ENCODE results near the gene PRICKLE2.

The PRICKLE2 gene

DNA sequence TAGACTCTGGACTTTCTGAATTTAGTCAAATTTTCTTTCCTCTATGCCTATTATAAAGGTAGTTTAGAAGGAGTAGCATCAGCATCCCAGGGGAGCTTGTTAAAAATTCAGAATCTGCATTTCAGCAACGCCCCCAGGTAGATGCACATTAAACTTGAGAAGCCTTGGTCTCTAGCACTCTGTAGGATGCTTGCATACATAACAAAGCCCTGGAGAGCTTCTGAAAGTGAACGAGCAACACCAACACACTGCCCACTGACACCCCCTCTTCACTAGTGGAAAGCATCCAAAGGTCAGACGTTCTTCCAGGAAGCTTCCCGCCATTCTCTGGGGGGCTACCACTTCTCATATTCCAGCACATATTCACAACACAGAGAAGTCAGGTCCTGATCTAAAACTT is 6.5 kb downstream of the PRICKLE2 start:
- no peak for DNase-seq

DNA sequence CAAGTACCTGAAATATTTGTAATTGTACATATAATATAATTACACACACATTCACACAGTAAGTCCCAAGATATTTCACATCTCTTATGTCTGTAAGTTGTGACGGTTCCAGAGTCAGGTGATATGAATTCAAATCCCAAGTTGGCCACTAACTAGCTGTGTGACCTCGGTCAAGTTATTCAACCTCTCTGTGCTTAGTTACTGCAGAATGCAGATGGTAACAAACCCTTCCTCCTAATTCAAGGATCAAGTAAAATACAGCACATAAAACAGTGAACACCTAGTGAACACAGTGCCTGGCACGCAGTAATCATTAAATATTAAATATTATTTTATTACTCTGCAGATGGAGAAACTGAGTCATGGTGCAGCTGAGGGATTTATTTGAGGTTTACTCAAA is 6.9 kb downstream of the PRICKLE2 start:
- no peak for DNase-seq

DNA sequence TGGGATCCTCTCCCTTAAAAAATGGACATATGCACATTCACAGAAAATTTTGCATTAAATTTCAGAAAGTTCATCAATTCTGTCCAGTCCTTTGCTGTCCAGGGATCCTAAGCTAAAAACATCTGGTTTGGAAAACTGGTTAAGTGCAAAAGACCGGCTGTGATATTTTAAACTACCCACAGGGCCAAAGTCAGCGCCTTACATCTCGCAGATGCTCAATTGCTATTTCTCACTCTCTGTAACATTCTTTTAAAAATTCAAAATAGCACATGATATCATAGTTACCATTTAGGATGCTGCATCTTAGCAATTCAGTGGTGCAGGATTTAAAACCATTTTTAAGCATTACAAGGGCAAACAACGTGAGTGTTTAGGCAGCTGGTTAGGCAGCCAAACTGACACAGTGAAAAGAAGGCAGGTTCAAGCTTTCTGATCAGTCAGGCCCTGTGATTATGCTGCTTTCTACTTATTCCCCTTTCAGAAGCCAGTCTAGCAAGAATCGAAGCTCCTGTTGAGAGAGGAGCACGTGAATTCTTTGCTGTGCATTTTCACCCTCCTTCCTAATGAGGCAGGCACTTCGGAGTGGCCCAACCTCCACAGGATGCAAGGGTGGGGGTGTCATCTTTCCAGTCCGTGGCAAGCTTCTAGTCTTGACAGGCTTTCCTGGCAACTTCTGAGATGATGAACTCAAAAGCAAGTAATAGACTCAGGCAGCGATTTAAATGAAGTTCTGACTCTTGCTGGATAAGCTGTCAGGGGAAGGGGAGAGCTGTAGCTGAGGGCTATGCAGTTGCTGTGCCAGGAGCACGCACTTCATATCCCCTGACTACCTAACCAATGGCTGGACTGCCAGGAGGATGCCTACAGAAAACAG is 8.8 kb downstream of the PRICKLE2 start:
- DNase-seq, result no peak

DNA sequence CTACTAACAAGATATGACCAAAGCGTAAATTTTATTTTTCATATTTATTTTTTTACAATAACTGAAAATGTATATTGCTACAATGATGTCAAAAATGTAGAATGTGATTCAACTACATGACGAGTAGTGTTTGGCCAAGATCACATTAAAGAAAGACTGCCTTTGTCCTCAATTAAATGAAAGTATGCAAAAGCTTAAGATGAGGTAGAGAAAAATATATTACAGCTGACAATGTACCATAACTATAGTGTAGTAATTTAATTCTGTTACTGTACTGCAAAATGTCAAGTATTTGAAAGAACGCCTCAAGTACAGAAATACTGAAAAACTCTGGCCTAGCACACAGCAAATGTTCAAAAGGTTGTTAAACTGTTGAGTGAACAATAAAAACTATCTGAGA is 9.7 kb downstream of the PRICKLE2 start:
- DNase-seq, result no peak

DNA sequence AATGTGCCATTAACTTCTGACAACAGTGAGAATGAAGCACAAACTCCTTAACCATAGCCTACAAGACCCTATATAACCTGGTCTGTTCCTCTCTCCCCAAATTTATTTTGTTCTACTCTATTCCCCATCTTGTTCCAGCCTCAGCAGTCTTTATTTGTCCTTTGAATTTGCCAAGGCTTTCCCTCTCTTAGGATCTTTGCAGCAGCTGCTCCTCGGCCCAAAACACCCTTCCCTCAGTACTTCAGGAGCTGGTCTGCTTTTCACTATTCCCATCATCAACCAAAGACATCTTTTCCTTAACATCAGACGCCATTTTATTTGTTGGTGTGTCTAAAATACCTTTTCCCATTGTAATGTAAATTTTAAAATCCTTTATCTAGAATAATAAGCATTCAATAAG is 10.2 kb downstream of the PRICKLE2 start:
- DNase-seq, result no peak

DNA sequence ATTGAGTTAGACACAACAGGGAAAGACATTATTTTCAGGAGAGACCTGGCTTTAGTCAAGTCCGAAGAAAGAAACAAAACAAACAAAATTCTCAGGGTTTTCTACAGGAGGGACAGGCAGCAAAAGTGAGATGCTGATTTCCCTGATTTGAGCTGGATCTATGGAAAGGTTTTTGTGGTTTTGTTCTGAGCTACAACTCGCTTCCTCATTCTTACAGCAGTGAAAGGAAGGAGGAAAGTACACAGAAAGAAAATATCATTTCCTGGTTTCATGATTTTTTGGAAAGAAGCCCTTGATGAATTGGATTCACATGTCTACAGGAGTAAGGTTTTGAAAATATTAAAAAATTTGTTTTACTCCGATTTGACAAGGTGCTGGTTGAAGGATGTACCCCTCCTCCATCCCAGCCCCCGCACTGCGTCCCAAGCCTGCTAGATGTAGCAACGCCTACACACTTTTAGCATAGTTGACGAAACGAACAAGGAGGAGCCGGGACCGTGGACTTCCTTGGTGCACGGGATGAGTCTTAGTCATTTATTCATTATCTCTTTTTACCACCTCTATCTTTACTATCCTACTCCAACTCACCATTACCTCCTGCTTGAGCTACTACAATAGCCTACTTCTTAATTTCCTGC is 10.8 kb downstream of the PRICKLE2 start:
- DNase-seq, result no peak

DNA sequence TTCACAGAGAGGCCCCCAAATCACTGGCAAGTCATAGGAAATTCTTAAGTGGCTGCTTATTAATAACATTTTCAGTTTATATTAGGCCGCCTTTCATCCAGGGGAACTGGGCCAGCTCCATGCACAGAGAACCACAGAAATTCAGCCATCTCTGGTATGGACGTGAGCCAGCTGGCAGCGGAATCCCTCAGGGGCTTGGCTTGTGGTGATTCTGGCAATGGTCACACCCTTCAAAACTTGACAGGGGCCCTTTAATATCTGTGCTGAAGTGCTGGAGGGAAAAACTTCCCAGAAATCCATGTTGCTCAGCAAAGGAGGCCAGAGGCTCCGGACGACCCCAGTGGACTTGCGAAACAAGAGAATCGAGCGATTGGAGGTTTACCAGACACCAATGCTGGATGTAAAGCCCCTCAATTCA is 11.3 kb downstream of the PRICKLE2 start:
- DNase-seq, result no peak

DNA sequence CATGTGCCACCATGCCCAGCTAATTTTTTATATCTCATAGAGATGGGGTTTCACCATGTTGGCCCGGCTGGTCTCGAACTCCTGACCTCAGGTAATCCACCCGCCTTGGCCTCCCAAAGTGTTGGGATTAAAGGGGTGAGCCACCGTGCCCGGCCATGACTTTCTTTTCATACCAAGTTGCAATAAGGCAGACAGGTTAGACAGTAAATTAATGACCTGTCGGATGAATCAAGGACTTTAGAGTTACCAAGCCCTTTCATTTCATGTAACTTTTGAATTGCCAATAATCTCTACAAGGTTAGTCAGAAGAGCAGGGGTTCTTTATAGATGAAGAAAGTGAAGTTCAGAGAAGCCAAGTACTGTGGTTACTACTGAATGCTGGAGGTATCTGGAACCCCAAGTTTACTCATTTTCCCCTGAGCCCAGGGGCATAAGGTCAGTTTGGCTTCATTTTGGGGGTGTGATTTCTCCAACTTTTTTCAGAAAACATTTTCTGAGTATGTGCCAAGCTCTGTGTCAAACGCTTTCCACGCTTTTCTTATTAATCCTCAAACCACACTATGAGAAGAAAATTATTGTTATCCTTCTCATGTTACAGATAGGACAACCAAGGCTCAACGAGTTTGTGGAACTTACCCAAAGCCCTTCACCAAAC is 11.9 kb downstream of the PRICKLE2 start:
- DNase-seq, result no peak

DNA sequence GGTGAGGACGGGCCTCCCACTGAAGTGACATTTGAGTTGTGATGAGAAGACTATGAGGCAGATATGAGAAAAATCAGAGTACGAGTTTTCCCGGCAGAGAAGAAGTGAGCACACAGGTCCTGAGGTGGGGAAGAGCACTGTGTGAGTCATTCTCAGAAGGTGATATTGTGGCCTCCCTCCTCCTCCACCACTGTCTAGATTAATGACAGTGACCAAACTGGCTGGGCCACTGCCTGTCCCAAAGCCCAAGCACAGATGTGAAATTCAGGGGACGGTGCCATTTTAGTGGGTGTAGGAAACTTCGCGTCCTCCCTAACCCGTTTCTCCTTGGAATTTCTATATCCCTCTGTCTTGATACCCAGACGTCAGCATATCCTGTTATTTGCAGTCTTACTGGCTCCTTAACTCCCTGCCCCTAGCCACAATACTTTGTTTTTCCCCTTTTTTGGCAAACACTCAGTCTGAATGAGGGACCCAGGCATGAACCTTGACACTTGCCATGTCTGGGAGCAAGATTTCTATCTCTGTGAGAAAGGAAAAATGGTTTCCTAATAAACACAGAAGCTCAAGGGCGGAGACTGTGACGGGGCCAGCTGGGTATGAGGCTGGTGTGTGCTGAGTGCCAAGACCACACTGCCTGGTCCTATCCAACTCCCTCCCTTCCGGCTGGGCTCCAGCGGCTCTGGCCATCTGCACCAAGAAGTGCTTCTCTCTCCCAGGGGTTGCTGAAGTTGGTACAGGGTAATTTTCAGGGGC is 15.2 kb downstream of the PRICKLE2 start:
- no peak for DNase-seq

DNA sequence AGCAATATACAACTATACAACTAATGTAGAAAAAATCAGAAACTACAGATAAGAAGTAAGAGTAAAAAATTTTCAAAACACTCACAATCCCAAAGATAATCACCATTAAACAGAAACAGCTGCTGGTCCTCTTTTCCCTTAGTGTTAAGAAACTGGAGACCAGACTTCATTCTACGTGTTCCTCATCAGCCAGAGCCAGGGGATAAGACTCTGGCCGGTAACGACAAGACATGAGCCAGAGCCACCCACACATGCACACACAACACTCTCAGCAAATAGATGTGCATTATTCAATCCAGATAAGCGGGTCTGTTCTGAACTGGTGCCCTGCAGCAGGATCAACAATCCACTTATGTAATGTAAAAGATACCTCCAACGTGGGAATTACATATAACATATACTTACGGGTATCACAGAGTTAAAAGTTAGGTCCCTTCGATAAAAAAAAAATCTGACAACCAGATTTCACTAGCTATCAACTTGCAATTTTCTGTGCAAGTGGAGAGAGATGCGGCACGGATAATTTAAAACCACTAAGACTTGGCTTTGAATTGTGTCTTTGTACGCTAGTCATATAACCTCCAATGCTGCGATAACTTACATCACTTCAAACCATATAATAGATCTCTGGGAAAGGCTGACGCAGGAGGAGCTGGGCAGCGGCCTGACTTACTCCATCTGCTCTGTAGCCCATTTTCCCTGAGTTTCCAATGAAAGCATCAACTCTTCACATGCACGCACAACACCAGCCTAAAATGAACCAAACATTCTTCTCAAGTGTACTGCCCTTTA is 17.8 kb downstream of the PRICKLE2 start:
- DNase-seq, result no peak

DNA sequence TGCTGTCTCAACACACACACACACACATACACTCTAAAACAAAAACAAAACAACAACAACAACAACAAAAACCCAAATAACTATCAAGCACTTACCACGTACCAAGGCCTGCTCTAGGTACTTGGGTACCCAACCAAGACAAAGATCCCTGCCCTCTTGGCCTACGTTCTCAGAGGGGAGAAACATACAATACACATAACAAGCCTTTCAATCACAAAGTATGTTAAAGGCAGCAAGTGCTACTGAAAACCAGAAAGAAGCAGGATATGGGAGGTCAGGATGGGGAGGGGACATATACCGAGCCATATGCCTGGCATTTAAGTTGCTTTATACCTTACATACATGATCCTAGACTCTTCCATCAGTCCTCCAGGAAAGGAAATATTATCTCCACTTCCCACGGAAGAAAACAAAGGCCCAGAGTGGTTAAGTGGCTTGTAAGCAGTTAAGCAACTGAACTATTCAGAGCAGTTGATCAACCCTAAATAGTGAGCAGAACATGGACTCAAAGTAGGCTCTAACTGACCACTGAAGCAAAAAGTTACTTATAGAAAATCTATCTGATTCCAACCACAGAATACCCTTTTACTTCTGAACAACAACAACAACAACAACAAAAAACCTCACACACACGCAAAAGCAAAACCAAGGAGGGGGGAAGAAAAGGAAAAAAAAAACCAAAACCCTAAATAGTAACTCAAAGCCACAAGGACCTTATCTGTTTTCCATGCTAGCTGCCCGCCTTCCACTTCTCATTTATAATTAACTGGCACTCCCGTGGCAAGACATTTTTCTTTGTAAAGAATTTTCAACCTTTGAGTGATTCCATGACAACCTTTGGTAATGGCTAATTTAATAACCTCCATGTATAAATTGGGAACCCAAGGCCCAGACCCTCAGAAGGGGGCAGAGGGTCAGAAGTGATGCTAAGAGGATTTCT is 21.0 kb downstream of the PRICKLE2 start:
- no peak for DNase-seq

DNA sequence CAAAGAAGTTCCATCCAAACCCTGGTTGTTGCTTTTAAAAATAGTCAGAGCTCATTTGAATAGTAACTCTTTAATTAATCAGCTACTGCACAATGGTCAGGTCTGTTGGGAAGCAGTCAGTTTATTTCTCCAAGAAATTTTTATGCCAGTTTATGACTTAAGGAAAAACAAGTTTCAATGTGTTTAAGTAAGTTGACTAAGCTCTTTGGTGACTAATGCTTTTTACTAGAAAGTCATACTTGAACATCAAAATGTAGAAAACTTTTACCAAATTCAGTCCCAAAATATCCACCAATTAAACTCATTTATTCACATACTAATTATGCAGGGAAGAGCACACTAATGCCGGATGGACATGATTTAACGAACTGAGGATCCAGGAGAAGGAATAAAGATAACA is 22.1 kb downstream of the PRICKLE2 start:
- no peak for DNase-seq

DNA sequence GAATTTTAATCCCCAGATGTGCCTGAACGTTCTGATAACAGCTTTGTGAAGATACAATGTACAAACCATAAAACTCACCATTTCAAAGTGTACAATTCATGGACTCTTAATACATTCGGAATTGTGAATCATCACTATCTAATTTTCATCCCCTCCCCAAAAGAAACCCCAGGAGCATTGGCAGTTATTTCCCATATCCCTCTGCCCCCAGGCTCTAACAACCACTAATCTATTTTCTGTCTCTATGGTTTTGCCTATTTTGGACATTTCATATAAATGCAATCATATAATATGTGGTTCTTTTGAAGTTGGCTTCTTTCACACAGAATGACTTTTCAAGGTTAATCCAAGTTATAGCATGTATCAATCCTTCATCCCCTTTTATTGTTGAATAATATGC is 25.3 kb downstream of the PRICKLE2 start:
- no peak for DNase-seq

DNA sequence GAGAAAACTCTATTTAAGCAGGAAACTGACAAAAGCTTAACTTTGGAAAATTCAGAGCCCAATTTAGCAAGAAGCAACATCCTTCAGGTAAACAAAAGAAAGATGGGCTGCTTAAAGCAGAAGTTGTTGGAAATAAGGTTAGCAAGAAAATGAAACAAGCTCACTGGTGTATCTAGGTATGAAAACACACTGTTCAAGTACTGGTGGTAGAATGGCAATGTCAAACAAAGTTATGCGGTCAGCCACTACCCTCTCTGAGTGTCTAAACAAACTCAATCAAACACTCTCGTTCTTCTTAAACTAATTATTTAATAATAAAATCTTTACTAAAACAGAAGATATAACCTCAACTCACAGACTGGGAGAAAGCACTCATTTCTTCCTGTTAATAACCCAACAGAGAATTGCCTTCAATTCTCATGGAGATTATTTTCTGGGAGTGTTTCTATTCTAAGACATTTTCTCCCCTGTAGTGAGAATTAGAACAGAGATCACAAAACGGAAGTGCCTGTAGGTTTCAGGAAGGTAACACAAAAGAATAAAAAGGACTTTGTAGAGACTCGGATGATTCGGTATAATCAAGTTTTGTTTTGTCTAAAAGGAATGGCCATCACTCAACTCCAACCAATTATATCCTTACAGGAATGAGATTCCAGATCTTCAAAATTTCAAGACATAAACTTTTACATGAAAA is 28.9 kb downstream of the PRICKLE2 start:
- no peak for DNase-seq

DNA sequence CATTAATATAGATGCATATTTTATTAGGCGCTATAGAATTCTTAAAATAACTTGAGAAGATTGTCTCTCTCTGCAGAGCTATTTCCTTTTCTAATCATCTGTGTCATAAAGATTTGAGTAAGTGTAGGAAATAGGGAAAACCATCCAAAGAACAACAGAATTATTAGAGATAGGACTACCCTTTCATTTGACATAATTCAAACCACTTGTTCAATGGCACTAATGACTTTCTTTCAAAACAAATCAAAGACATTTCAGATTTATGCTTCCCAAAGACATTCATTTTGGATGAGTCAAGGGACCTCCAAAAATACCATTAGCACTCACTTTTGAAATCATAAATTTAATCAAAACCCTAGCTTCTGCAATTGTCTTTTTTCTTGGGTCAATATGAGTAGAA is 29.5 kb downstream of the PRICKLE2 start:
- no peak for DNase-seq

DNA sequence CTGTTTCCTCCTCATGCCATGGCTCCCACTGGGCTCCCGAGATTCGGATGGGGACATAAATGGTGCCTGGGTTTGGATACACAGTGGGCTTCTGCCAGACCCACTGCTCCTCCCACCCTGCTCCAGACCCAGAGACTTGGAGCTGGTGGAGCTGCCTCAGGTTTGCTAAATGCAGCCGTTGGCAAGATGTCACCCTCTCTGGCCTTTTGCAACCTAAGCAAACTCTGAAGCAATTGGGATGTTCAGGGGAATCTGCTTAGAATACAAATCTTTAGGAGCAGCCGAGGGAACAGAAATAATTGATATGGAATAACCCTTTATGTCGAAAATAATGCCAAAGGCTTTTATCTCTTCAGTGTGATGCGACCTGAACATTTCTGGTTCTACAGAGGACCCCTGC is 33.4 kb downstream of the PRICKLE2 start:
- no peak for DNase-seq

DNA sequence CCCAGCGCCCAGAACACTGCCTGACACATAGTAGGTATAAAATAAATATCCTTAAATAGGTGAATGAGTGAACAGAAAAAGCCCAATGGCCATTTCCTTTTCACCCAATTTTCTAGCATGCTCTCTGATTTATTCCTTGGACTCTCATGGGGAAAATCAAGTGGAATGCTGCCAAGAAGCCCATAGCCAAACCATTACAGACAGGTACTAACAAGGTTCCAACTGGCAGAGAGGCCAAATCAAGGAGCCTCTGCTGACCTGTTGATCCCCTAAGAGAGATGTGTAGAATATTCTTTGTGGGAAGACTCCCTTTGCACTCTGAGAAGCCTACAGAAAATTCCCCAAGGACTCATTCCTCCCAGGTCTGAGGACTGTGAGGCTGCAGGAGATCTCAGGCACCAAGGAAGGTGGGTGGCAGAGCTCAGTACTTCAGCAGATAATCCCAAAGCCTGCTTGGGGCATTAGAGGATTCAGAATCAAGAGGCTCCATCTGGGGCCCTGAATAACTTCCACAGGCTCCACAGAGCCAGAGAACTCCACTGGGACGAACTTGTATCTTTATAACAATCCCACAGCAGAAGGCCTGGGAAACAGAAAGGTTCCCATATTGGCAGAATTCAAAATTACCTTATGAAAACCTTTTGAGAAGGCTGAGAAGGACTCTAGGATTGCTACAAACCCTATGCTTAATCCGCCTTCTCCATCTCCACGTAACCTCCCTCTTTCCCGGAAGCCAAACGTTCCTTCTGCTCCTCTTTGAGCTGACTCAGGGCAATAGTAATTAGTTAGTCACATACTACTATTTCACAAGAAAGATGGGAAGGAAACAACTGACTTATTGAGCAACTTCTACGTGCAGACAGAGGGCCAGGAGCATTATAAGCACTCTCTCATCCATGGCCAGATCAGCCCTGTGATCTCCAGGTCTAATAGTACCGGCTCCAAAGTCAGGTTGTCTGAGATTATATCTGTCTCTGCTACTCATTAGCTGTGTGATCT is 34.5 kb downstream of the PRICKLE2 start:
- DNase-seq, result no peak

DNA sequence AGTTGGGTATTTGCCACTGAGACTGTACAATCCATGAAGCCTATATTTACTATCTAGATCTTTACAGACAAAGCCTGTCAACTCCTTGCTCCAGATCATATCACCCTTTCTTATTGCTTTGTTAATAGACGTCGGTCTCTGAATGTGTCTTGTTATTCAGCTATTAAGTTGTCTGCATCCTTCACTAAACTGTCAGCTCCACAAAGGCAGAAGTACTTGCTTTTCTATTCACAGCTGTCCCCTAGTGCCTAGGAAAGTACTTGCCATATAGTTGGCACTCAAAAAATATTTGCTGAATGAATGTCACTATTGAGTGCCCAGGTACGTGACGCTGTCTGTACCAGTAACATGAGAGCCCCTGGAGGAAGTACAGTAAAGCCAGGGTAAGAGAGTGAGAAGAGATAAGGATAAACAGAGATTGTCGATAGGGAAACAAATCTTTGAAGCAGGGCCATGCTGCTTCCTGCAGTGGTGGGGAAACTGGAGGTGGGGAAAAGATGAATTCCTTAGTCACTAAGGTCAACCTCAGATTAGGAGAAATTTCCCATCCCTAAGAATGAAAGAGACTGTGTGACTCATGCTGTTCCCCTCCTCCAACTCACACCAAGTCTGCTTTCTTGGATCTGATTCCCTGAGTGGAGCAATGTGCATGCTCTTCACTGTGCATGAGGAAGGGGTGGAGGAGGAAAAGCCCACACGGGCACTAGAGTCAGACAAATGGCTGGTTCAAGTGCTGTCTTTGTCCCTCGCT is 36.3 kb downstream of the PRICKLE2 start:
- DNase-seq, result no peak
